Measurements from ENCODE around the gene FILIP1L.
"Not testable (repeated sequence)": the region's sequence is repeated elsewhere in the genome, so short reads cannot be mapped to it uniquely, and the experiment has no call there.

The FILIP1L gene

GRCh38 chr3:99843590-99844258, 270.6 kb downstream of the FILIP1L start:
- peak overlapping the region; percentile 33 for H3K27ac ChIP-seq
- H3K36me3 ChIP-seq = peaks cover 12% of the 10 kb centered on the region
- DNase-seq = peak; percentile 24
- H3K4me3 ChIP-seq (ENCODE audit: low read depth, low read length) = no peak overlapping the region
- no peak for TF ChIP-seq CTCF (IDR thresholded peaks at IDR 0.05; ENCODE audit: low read depth, low read length)
- H3K27me3 ChIP-seq (ENCODE audit: insufficient read depth, low read depth, severe bottlenecking) = no peaks in the 10 kb centered on the region
- H3K9me3 ChIP-seq (ENCODE audit: severe bottlenecking) = no peaks in the 10 kb centered on the region

- DNase-seq = no peak
- TF ChIP-seq CTCF (IDR thresholded peaks at IDR 0.05; ENCODE audit: low read depth, low read length) = 0 out of 2 replicates have a peak, but pooled peaks have one; percentile 23
- Histone ChIP-seq H3K27ac (no peak overlapping the region; the same call in 1 of the 2 replicates), H3K9me3 (ENCODE audit: severe bottlenecking) (no peaks in the 10 kb centered on the region), H3K4me3 (ENCODE audit: low read depth, low read length) (no peak overlapping the region), H3K27me3 (ENCODE audit: insufficient read depth, low read depth, severe bottlenecking) (no peaks in the 10 kb centered on the region), H3K36me3 (peaks cover 5% of the 10 kb centered on the region)
Observed at GRCh38 chr3:99842826-99843589, 271.3 kb downstream of the FILIP1L start.

- not testable (repeated sequence) for H3K9me3 ChIP-seq (ENCODE audit: severe bottlenecking); H3K4me3 ChIP-seq (ENCODE audit: low read depth, low read length); H3K27me3 ChIP-seq (ENCODE audit: insufficient read depth, low read depth, severe bottlenecking); H3K36me3 ChIP-seq; H3K27ac ChIP-seq; DNase-seq
Observed at GRCh38 chr3:99841949-99842348, 272.4 kb downstream of the FILIP1L start.

GRCh38 chr3:99839613-99840012, 274.7 kb downstream of the FILIP1L start:
- H3K4me3 ChIP-seq (ENCODE audit: low read depth, low read length) = no peak overlapping the region

GRCh38 chr3:99838755-99839154, 275.5 kb downstream of the FILIP1L start:
- no peak for TF ChIP-seq CTCF (IDR thresholded peaks at IDR 0.05; ENCODE audit: low read depth, low read length)
- Histone ChIP-seq H3K27ac (no peak overlapping the region), H3K27me3 (ENCODE audit: insufficient read depth, low read depth, severe bottlenecking) (no peaks in the 10 kb centered on the region), H3K9me3 (ENCODE audit: severe bottlenecking) (no peaks in the 10 kb centered on the region), H3K4me3 (ENCODE audit: low read depth, low read length) (no peak overlapping the region), H3K36me3 (no peaks in the 10 kb centered on the region; the same call in 1 of the 2 replicates)
- DNase-seq = no peak

More at GRCh38 chr3:99839613-99840012, 274.7 kb downstream of the FILIP1L start:
- H3K9me3 ChIP-seq (ENCODE audit: severe bottlenecking) = no peaks in the 10 kb centered on the region
- no peak for TF ChIP-seq CTCF (IDR thresholded peaks at IDR 0.05; ENCODE audit: low read depth, low read length)
- no peak overlapping the region for H3K27ac ChIP-seq
- no peak for DNase-seq
- no peaks in the 10 kb centered on the region for H3K27me3 ChIP-seq (ENCODE audit: insufficient read depth, low read depth, severe bottlenecking)
- no peaks in the 10 kb centered on the region; the same call in 1 of the 2 replicates for H3K36me3 ChIP-seq

- H3K4me3 ChIP-seq (ENCODE audit: low read depth, low read length) = no peak overlapping the region
- no peak for DNase-seq
- no peaks in the 10 kb centered on the region for H3K27me3 ChIP-seq (ENCODE audit: insufficient read depth, low read depth, severe bottlenecking)
- no peak for TF ChIP-seq CTCF (IDR thresholded peaks at IDR 0.05; ENCODE audit: low read depth, low read length)
- no peaks in the 10 kb centered on the region for H3K9me3 ChIP-seq (ENCODE audit: severe bottlenecking)
- no peaks in the 10 kb centered on the region; the same call in 1 of the 2 replicates for H3K36me3 ChIP-seq
- H3K27ac ChIP-seq = no peak overlapping the region
Observed at GRCh38 chr3:99837715-99838114, 276.6 kb downstream of the FILIP1L start.
